Measurements from ENCODE around the gene CFAP68.
A peak's percentile ranks its signal among the peaks of the same experiment; 100 is the strongest.

CFAP68 gene

GRCh38 chr11:111878849-111879636 is at the start of gene CFAP68, which contains the start of gene FDXACB1:
Gene CFAP68 (plus strand): TSS chr11:111879541. CDS start chr11:111879561, 20 bp downstream.
Gene FDXACB1 (minus strand): TSS chr11:111879165. CDS start chr11:111879132, 33 bp downstream.
- peak; percentile 77 to 91 (median 85) for DNase-seq

- no peak for DNase-seq
Measured at GRCh38 chr11:111833524-111833923, 45.8 kb upstream of the CFAP68 start.

GRCh38 chr11:111834432-111835163 is 44.7 kb upstream of the CFAP68 start:
- no peak for DNase-seq

- DNase-seq: no peak
Measured at GRCh38 chr11:111835665-111836064, 43.7 kb upstream of the CFAP68 start.

- no peak for DNase-seq
Measured at GRCh38 chr11:111836162-111836561, 43.2 kb upstream of the CFAP68 start.

GRCh38 chr11:111836721-111837120 is 42.6 kb upstream of the CFAP68 start:
- DNase-seq: no peak

GRCh38 chr11:111837366-111837891 is 41.9 kb upstream of the CFAP68 start:
- DNase-seq: no peak

GRCh38 chr11:111838054-111838453 is 41.3 kb upstream of the CFAP68 start:
- no peak for DNase-seq

GRCh38 chr11:111840143-111840542 is 39.2 kb upstream of the CFAP68 start:
- no peak for DNase-seq

- peak; percentile 54 to 83 (median 78) for DNase-seq
Measured at GRCh38 chr11:111841370-111842053, 37.8 kb upstream of the CFAP68 start.

- DNase-seq: no peak
Measured at GRCh38 chr11:111843661-111844060, 35.7 kb upstream of the CFAP68 start.

GRCh38 chr11:111845276-111846028 is 33.9 kb upstream of the CFAP68 start:
- DNase-seq: no peak

GRCh38 chr11:111846063-111846462 is 33.3 kb upstream of the CFAP68 start:
- no peak for DNase-seq

- no peak for DNase-seq
Measured at GRCh38 chr11:111846636-111847035, 32.7 kb upstream of the CFAP68 start.

- no peak for DNase-seq
Measured at GRCh38 chr11:111849631-111850030, 29.7 kb upstream of the CFAP68 start.

- no peak for DNase-seq
Measured at GRCh38 chr11:111851067-111851466, 28.3 kb upstream of the CFAP68 start.

GRCh38 chr11:111851636-111852035 is 27.7 kb upstream of the CFAP68 start:
- no peak for DNase-seq

- no peak for DNase-seq
Measured at GRCh38 chr11:111852103-111852502, 27.2 kb upstream of the CFAP68 start.

GRCh38 chr11:111855506-111855905 is 23.8 kb upstream of the CFAP68 start:
- DNase-seq: no peak

GRCh38 chr11:111860257-111860656 is 19.1 kb upstream of the CFAP68 start:
- no peak for DNase-seq

GRCh38 chr11:111870113-111870512 is 9.2 kb upstream of the CFAP68 start:
- no peak for DNase-seq

GRCh38 chr11:111870522-111870885 is 8.8 kb upstream of the CFAP68 start:
- DNase-seq: no peak
